Caco-2 (cell line): Measurements from ENCODE around the gene ABLIM2. TPM values are rescaled to one million over a fixed set of nuclear protein-coding genes. Genes with fewer than 3 reads are reported as not detected.

Experiments
- BruUV-seq: library from RNA; stranded (reverse); fragments of 400-500 nt; replicated peaks from 2 replicates; lab custom pipeline; 2021; lab: Mats Ljungman, UMichigan
- CTCF ChIA-PET: fragments of 300-600 bp; sonication (Branson Sonifier 250); formaldehyde crosslinking; loops from one replicate; lab custom pipeline; 2022; ENCODE audit warnings: antibody characterized with exemption; lab: Charles Lee
- POLR2A ChIA-PET: fragments of 300-600 bp; sonication (Branson Sonifier 250); formaldehyde crosslinking; loops from one replicate; lab custom pipeline; 2022; ENCODE audit warnings: antibody characterized with exemption; lab: Charles Lee
- DNase-seq, 2 experiments: peaks; one replicate each; pipeline versions ENCODE4 v3.0.0 to v3.0.0-alpha.2; 2020 to 2022
- H3K27me3 ChIP-seq: replicated peaks from 2 replicates; pipeline ENCODE4 v1.6.0; 2011; ENCODE audit warnings: low read length; ENCODE audit not compliant: control insufficient read depth, insufficient read depth
- H3K36me3 ChIP-seq: 2 replicates; pipeline ENCODE4 v1.5.1; 2011; ENCODE audit warnings: low read length; ENCODE audit not compliant: control insufficient read depth, insufficient read depth
- H3K4me1 ChIP-seq: fragments of 250-450 bp; sonication (Bioruptor Pico); 2 replicates; pipeline ENCODE4 v1.5.1; 2020; ENCODE audit warnings: mild to moderate bottlenecking
- H3K4me3 ChIP-seq: 2 replicates; pipeline ENCODE4 v1.5.1; 2011; ENCODE audit warnings: low read depth, mild to moderate bottlenecking, control low read depth, low read length
- H3K9me3 ChIP-seq: fragments of 250-450 bp; sonication (Bioruptor Pico); 2 replicates; pipeline ENCODE4 v1.5.1; 2020; ENCODE audit warnings: mild to moderate bottlenecking, moderate library complexity
- H3K27ac Mint-ChIP-seq: one replicate; pipeline ENCODE4 v1.8.0; 2022; ENCODE audit warnings: mixed read lengths; ENCODE audit not compliant: unreplicated experiment
- H3K27me3 Mint-ChIP-seq: one replicate; pipeline ENCODE4 v1.8.0; 2022; ENCODE audit warnings: mixed read lengths; ENCODE audit not compliant: insufficient read depth, unreplicated experiment
- H3K36me3 Mint-ChIP-seq: one replicate; pipeline ENCODE4 v1.8.0; 2022; ENCODE audit warnings: mild to moderate bottlenecking, mixed read lengths; ENCODE audit not compliant: insufficient read depth, unreplicated experiment
- H3K4me1 Mint-ChIP-seq: one replicate; pipeline ENCODE4 v1.8.0; 2022; ENCODE audit warnings: low read depth, mixed read lengths; ENCODE audit not compliant: unreplicated experiment
- H3K4me3 Mint-ChIP-seq: one replicate; pipeline ENCODE4 v1.8.0; 2022; ENCODE audit warnings: mild to moderate bottlenecking, moderate library complexity, mixed read lengths; ENCODE audit not compliant: unreplicated experiment
- H3K9me3 Mint-ChIP-seq: one replicate; pipeline ENCODE4 v1.8.0; 2022; ENCODE audit warnings: mixed read lengths; ENCODE audit not compliant: unreplicated experiment
- intact Hi-C: fragments of 100-400 bp; cut with micrococcal nuclease; formaldehyde crosslinking; loops from one replicate; pipeline ENCODE4 v1.10.0; 2022; ENCODE audit not compliant: unreplicated experiment
- total RNA-seq: library from RNA; stranded (reverse); gene quantifications from 2 replicates; pipeline ENCODE4 v1.2.3, GENCODE V29; 2022
- TF ChIP-seq, protein P1 (sequence below), 2 experiments: fragments of 200-600 bp in 1 of 2; IDR thresholded peaks; 1 replicate in 1 of 2; 2 replicates in 1 of 2; pipeline versions ENCODE4 v1.5.1 to v1.8.0; 2011 to 2022; ENCODE audit warnings: antibody characterized with exemption in 1 of 2, control low read depth in 1 of 2, inconsistent platforms in 1 of 2, low read depth in 1 of 2, low read length in 1 of 2, mild to moderate bottlenecking in 1 of 2, moderate library complexity in 1 of 2; ENCODE audit not compliant: insufficient read depth in 1 of 2, severe bottlenecking in 1 of 2, unreplicated experiment in 1 of 2

Gene ABLIM2
- total RNA-seq, 1 experiment from 2014 or later = 0.23 TPM

DNA sequence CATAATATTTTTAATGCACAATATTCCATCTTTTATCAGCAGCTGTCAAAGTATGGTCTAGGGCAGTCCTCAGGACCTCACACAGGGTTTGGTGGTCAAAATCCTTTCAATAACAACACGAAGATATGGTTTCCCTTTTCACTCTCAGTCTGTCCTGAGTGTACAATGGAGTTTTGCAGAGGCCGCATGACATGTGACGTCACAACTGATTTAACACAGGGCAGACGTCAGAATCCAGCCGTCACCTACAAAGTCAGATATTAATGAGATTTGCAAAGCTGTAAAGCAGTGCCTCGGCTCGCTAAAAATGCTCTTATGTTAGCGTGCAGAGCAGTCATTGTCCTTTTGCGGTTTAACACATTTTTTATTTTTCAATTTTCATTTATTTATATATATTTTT is 12.5 kb downstream of the ABLIM2 start:
- CTCF ChIA-PET = no interaction called here

DNA sequence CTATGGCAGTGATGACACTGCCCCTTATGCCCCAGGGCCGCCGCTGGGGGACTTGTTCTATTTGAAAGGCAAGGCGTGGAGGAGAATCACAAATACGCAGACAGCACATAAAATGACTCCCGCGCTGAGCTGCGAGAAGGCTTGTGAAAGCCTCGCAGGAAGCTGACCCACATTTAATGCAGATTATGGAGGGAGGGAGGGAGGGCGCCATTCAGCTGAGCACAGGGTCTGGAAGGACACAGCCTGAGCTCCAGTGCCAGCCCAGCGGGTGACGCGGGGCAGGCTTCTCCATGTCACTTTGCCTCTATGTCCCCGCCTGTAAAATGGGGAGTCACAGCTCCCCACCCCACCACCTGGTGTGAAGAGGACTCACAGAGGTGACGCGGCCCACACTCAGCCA is 14.3 kb downstream of the ABLIM2 start:
- BruUV-seq = no TSS peak
- ChIA-PET POLR2A (no interaction called here), CTCF (no interaction called here)

More for the DNA sequence above, 12.5 kb downstream of the ABLIM2 start:
- Mint-ChIP-seq H3K27ac (no peak overlapping the region), H3K9me3 (no peaks in the 10 kb centered on the region), H3K27me3 (peaks cover 8% of the 10 kb centered on the region), H3K4me3 (no peak overlapping the region), H3K4me1 (no peaks in the 10 kb centered on the region), H3K36me3 (no peaks in the 10 kb centered on the region)
- DNase-seq = no peak
- no peaks in the 10 kb centered on the region for H3K9me3 ChIP-seq
- no peaks in the 10 kb centered on the region for H3K4me1 ChIP-seq
- H3K36me3 ChIP-seq = no peaks in the 10 kb centered on the region
- POLR2A ChIA-PET = no interaction called here
- no TSS peak for BruUV-seq
- no peak overlapping the region for H3K4me3 ChIP-seq
- intact Hi-C loops = no loop called here
- H3K27me3 ChIP-seq = no peaks in the 10 kb centered on the region
- TF ChIP-seq, protein P1, sequence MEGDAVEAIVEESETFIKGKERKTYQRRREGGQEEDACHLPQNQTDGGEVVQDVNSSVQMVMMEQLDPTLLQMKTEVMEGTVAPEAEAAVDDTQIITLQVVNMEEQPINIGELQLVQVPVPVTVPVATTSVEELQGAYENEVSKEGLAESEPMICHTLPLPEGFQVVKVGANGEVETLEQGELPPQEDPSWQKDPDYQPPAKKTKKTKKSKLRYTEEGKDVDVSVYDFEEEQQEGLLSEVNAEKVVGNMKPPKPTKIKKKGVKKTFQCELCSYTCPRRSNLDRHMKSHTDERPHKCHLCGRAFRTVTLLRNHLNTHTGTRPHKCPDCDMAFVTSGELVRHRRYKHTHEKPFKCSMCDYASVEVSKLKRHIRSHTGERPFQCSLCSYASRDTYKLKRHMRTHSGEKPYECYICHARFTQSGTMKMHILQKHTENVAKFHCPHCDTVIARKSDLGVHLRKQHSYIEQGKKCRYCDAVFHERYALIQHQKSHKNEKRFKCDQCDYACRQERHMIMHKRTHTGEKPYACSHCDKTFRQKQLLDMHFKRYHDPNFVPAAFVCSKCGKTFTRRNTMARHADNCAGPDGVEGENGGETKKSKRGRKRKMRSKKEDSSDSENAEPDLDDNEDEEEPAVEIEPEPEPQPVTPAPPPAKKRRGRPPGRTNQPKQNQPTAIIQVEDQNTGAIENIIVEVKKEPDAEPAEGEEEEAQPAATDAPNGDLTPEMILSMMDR (IDR thresholded peaks at IDR 0.05; ENCODE audit: insufficient read depth in 1 of 2, low read depth in 1 of 2, low read length in 1 of 2, severe bottlenecking in 1 of 2, unreplicated experiment in 1 of 2) = no peak

DNA sequence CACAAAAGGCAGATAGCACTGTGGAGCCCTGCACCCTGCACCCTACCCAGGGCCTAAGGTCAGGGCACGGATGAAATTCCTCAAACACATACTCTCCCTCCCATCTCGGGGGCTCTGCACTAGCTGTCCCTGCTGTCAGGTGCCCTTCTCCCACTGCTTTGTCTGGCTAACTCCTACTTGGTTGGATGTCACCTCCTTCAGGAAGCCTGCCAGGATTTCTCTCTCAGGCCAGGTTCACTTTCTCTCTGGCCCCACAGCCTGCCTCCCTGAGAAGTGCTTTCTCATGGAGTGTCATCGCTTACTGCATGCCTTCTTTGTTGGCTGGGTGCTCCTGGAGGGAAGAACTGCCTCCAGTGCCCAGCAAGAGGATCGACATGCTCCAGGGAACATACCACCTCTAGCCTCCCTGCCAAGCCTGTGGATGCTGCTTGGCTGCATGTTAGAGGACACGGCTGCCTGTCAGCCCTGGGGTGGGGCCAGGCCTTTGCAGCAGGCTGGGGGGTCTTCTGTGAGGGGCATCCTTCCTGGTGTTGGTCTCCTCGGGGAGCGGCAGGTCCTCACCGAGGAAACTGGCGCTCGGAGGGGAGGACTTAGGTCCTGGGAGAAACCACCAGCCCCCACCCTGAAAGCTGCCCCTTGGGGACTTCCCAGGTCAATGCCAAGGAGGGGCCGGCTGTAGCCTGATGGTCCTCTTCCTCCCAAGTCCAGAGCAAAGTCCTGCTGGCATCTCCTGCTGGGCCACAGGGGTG is 15.0 kb downstream of the ABLIM2 start:
- no peaks in the 10 kb centered on the region for H3K9me3 Mint-ChIP-seq
- H3K4me3 Mint-ChIP-seq = no peak overlapping the region
- H3K9me3 ChIP-seq = no peaks in the 10 kb centered on the region
- intact Hi-C loops = no loop called here
- DNase-seq = no peak
- ChIA-PET CTCF (no interaction called here), POLR2A (no interaction called here)
- no peak overlapping the region for H3K27ac Mint-ChIP-seq
- H3K4me1 ChIP-seq = no peaks in the 10 kb centered on the region
- TF ChIP-seq, protein P1 (IDR thresholded peaks at IDR 0.05; ENCODE audit: insufficient read depth in 1 of 2, low read depth in 1 of 2, low read length in 1 of 2, severe bottlenecking in 1 of 2, unreplicated experiment in 1 of 2) = no peak
- no TSS peak for BruUV-seq
- H3K27me3 Mint-ChIP-seq = peaks cover 4% of the 10 kb centered on the region
- no peaks in the 10 kb centered on the region for H3K27me3 ChIP-seq
- no peaks in the 10 kb centered on the region for H3K36me3 ChIP-seq
- H3K4me1 Mint-ChIP-seq = no peaks in the 10 kb centered on the region
- no peak overlapping the region for H3K4me3 ChIP-seq
- H3K36me3 Mint-ChIP-seq = no peaks in the 10 kb centered on the region

More for the DNA sequence above, 14.3 kb downstream of the ABLIM2 start:
- Histone ChIP-seq H3K4me3 (no peak overlapping the region), H3K36me3 (no peaks in the 10 kb centered on the region), H3K4me1 (no peaks in the 10 kb centered on the region), H3K27me3 (no peaks in the 10 kb centered on the region), H3K9me3 (no peaks in the 10 kb centered on the region)
- DNase-seq = no peak
- no peak overlapping the region for H3K4me3 Mint-ChIP-seq
- no peak overlapping the region for H3K27ac Mint-ChIP-seq
- TF ChIP-seq, protein P1 (IDR thresholded peaks at IDR 0.05; ENCODE audit: insufficient read depth in 1 of 2, low read depth in 1 of 2, low read length in 1 of 2, severe bottlenecking in 1 of 2, unreplicated experiment in 1 of 2) = no peak
- no peaks in the 10 kb centered on the region for H3K9me3 Mint-ChIP-seq
- peaks cover 6% of the 10 kb centered on the region for H3K27me3 Mint-ChIP-seq
- intact Hi-C loops = no loop called here
- H3K4me1 Mint-ChIP-seq = no peaks in the 10 kb centered on the region
- no peaks in the 10 kb centered on the region for H3K36me3 Mint-ChIP-seq
